HG02763 (cell line): Measurements from ENCODE around the gene SERINC5.
A peak's percentile ranks its signal among the peaks of the same experiment; 100 is the strongest.
"Not testable (repeated sequence)": the region's sequence is repeated elsewhere in the genome, so short reads cannot be mapped to it uniquely, and the experiment has no call there.

Experiments
- ATAC-seq: cut with Tn5 transposase; IDR thresholded peaks from one replicate; pipeline ENCODE4 v1.9.1; 2021; ENCODE audit warnings: mild to moderate bottlenecking, moderate library complexity; ENCODE audit not compliant: unreplicated experiment

Gene SERINC5

GRCh38 chr5:80111376-80111990 lies 144.4 kb downstream of the SERINC5 start:
- ATAC-seq, result not testable (repeated sequence)

GRCh38 chr5:80109646-80110478 lies 146.0 kb downstream of the SERINC5 start:
- ATAC-seq, result no peak

GRCh38 chr5:80106916-80107315 lies 148.9 kb downstream of the SERINC5 start:
- ATAC-seq, result no peak

GRCh38 chr5:80105698-80106439 lies 150.0 kb downstream of the SERINC5 start:
- ATAC-seq, result no peak

- no peak for ATAC-seq
These were observed 152.5 kb downstream of the SERINC5 start for GRCh38 chr5:80103371-80103770.

- peak; percentile 77 for ATAC-seq
These were observed 153.9 kb downstream of the SERINC5 start for GRCh38 chr5:80101993-80102392.

- ATAC-seq, result no peak
These were observed 158.4 kb downstream of the SERINC5 start for GRCh38 chr5:80097451-80097850.

- ATAC-seq, result no peak
These were observed 161.6 kb downstream of the SERINC5 start for GRCh38 chr5:80094236-80094738.

GRCh38 chr5:80093796-80094195 lies 162.1 kb downstream of the SERINC5 start:
- ATAC-seq, result no peak

GRCh38 chr5:80092486-80093107 lies 163.3 kb downstream of the SERINC5 start:
- no peak for ATAC-seq

GRCh38 chr5:80091792-80092192 lies 164.1 kb downstream of the SERINC5 start:
- not testable (repeated sequence) for ATAC-seq

GRCh38 chr5:80090884-80091166 lies 165.0 kb downstream of the SERINC5 start:
- no peak for ATAC-seq

GRCh38 chr5:80083101-80083890 lies 172.6 kb downstream of the SERINC5 start:
- ATAC-seq, result no peak

- no peak for ATAC-seq
These were observed 173.1 kb downstream of the SERINC5 start for GRCh38 chr5:80082731-80083100.

- no peak for ATAC-seq
These were observed 173.6 kb downstream of the SERINC5 start for GRCh38 chr5:80082281-80082680.

GRCh38 chr5:80078921-80079320 lies 176.9 kb downstream of the SERINC5 start:
- no peak for ATAC-seq

- ATAC-seq, result no peak
These were observed 178.7 kb downstream of the SERINC5 start for GRCh38 chr5:80077051-80077714.

GRCh38 chr5:80076131-80077050 lies 179.5 kb downstream of the SERINC5 start:
- no peak for ATAC-seq
